HG02588 (cell line): ENCODE data around the gene LMAN1L.
"Not testable (repeated sequence)": the region's sequence is repeated elsewhere in the genome, so short reads cannot be mapped to it uniquely, and the experiment has no call there.

ENCODE experiments used
- ATAC-seq: cut with Tn5 transposase; IDR thresholded peaks from one replicate; pipeline ENCODE4 v1.9.1; 2021; ENCODE audit warnings: mild to moderate bottlenecking, moderate library complexity; ENCODE audit not compliant: unreplicated experiment

LMAN1L gene

DNA sequence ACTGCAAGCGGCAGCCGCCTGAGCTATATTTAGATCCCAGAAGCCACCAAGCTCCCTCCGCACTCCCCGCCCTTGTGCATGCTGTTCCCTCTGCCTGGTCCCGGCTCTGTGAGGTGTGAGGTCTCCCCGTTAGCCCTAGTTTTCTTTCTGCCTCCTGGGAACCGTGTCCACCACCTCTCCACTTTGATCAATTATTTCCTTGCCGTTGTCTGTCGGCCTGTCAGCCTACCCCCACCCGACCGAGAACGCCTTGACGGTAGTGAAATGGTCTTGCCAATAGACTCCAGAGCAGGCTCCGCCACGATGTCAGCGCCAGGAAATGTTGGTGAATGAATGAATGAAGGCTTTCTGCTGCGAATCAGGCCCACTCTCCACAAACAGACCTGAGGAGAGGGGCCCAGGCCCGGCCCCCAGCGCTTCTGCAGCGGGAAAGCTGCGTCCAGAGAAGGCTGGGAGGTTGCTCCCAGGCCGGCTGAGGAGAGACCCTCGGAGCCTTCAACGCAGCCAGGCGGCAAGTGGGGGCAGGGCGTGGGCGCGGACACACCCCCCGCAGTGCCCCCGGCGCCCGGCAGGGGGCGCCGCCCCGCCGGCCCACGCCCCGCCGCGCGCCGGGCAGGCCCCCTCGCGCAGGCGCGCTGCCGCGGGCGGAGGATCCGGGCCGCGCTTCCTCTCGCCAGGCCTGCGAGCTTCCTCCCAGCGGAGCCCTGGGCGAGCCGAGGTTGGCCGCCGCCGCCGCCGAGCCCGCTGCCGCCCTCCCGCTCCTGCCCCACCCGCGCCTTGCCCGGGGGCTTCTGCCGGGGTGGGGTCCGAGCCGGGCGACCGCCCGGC is 31.0 kb upstream of the LMAN1L start, which contains the start of gene CSK:
CSK (plus strand) TSS at position 650 of the 828 bp plus-strand sequence. CDS start 16,218 bp downstream, outside the sequence.
- peak; percentile 39 for ATAC-seq

GRCh38 chr15:74782259-74783071 is 30.2 kb upstream of the LMAN1L start:
- peak; percentile 10 for ATAC-seq

- ATAC-seq = no peak
These were observed 29.4 kb upstream of the LMAN1L start for GRCh38 chr15:74783072-74783807.

DNA sequence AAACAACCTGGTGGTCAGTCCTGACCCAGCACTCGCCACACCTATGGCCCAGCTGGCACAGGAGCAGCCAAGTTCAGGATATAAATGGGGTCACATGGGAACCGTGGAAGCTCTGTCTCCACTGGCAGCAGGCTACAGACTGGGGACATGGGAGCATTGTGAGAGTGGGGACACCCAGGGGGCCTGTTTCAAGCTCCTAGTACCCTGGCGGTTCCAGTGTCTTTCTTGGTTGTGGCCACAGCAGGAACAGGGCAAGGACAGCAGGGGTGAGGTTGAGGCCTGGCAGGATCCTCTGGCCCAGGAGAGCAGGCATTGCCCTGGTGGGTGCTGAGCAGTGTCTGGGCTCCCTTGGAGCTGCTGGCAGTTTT is 28.8 kb upstream of the LMAN1L start:
- ATAC-seq = no peak

- no peak for ATAC-seq
These were observed 28.0 kb upstream of the LMAN1L start for GRCh38 chr15:74784426-74785193.

DNA sequence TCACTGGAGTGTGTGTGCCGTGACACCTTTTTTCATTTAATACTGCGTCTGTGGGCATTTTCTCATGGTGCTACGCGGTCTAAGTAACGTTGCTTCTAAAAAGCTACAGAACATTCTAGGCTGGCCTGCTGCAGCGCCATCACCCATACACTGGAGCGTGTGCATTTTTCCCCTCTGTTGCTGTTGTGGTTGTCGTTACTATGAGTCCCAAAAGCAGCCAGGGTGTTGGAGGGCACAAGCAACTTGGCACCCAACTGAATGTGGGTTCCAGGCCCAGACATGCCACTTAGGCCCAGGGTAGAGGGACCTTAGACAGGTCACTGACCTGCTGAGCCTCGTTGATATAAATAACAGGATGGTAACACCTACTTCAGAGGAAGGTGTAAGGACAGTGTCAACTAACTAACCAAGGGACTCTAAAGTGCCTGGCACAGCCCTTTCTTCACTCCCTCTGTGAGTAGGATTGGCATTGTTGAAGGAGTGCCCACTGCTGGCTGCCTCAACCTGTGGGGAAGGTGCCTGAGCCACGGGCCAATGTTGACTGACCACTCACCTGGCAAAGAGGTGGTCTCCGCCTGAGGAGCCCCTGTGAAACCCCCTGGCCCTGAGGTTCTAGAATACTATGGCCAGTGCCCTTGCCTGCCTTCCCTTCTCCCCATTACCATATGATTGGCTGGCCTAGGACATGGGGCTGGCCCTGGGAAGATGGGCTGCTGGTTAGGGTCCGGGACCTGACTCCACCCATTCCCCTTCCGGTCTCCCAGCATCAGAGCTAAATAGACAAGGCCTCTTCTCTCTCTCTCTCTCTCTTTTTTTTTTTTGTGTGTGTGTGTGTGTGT is 27.2 kb upstream of the LMAN1L start:
- ATAC-seq = no peak

- not testable (repeated sequence) for ATAC-seq
These were observed 26.6 kb upstream of the LMAN1L start for GRCh38 chr15:74786081-74786480.

- ATAC-seq = no peak
These were observed 26.0 kb upstream of the LMAN1L start for GRCh38 chr15:74786551-74787165.

- peak; percentile 41 for ATAC-seq
These were observed 25.2 kb upstream of the LMAN1L start for GRCh38 chr15:74787251-74788041.

DNA sequence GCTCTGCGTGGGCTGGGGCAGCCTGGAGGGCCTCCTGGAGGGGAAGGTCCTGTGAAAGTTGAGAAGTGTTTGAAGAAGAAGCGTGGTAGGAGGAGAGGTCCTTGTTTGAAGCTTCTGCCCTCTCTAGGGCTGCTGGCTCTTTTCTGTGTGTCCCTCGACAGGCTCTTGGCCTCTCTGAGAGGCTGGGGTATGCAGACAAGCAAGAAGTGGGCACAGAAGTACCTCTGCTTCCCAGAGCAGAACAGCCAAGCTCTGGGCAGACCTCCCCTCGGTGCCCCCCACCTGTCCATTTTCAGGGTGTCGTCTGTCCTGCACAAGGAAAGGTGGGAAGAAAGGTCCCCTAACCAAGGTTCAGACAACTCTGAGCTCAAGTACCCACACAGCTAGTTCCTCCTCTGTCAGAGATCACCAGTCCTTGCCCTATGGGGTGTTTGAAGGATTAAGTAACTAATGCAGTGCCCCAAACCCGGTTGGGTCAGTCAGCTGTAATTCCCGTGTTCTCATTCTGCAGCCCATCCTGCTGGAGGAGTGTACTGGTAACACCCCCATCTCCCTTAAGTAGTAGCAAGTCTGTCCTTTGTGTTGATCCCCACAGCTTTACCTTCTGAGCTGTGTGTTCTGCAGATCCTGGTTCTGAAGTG is 24.5 kb upstream of the LMAN1L start:
- ATAC-seq = no peak

GRCh38 chr15:74788683-74789151 is 23.9 kb upstream of the LMAN1L start:
- ATAC-seq = peak; percentile 23

- no peak for ATAC-seq
These were observed 23.4 kb upstream of the LMAN1L start for GRCh38 chr15:74789171-74789631.

DNA sequence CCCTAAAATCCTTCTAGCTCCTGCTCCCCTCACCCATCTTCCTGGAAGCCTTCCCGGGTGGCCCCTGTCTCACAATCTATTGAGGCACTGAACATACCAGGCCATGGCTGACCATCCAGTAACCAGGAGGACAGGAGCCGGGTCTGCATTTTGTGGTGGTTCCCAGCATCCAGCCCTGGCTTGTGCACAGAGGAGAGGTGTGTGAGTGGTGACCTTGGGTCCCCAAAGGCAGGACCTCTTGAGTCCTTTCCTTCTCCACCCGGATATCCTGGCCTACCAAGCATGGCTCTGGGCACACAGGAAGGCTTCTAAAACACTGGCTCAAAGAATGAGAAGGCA is 22.9 kb upstream of the LMAN1L start:
- ATAC-seq = no peak

- ATAC-seq = no peak
These were observed 22.3 kb upstream of the LMAN1L start for GRCh38 chr15:74790080-74790916.

GRCh38 chr15:74791007-74791406 is 21.6 kb upstream of the LMAN1L start:
- ATAC-seq = no peak

- no peak for ATAC-seq
These were observed 21.0 kb upstream of the LMAN1L start for GRCh38 chr15:74791667-74792066.
